MCF 10A (cell line): ENCODE measurements around the gene MED13. TPM values are rescaled to one million over a fixed set of nuclear protein-coding genes. Genes with fewer than 3 reads are reported as not detected.
A peak's percentile ranks its signal among the peaks of the same experiment; 100 is the strongest.

Experiments used
- Bru-seq: library from RNA; stranded (reverse); fragments of 400-500 nt; gene quantifications from one replicate; lab custom pipeline; 2021; lab: Mats Ljungman, UMichigan
- BruChase-seq, 2 experiments: library from RNA; stranded (reverse); fragments of 400-500 nt; gene quantifications; one replicate each; lab custom pipeline; 2021; lab: Mats Ljungman, UMichigan
- BruUV-seq: library from RNA; stranded (reverse); fragments of 400-500 nt; replicated peaks from 2 replicates; lab custom pipeline; 2021; lab: Mats Ljungman, UMichigan
- CTCF ChIA-PET: fragments of 300-600 bp; sonication (Branson Sonifier 250); formaldehyde crosslinking; extraction: SDS; loops from one replicate; lab custom pipeline; 2021; ENCODE audit warnings: antibody characterized with exemption, inconsistent platforms; lab: Yijun Ruan, JAX
- POLR2A ChIA-PET: fragments of 300-600, 350-650 bp; sonication (Branson Sonifier 250); formaldehyde crosslinking; extraction: SDS; loops from one replicate; lab custom pipeline; 2020; ENCODE audit warnings: antibody characterized with exemption, inconsistent platforms; lab: Yijun Ruan, JAX
- DNase-seq: peaks from one replicate; pipeline ENCODE4 v3.0.0-alpha.2; 2018; ENCODE audit not compliant: unreplicated experiment
- H3K27ac Mint-ChIP-seq: one replicate; pipeline ENCODE4 v1.8.0; 2022; ENCODE audit warnings: mild to moderate bottlenecking, low read depth, mixed read lengths; ENCODE audit not compliant: unreplicated experiment
- H3K27me3 Mint-ChIP-seq: one replicate; pipeline ENCODE4 v1.8.0; 2022; ENCODE audit warnings: mixed read lengths; ENCODE audit not compliant: insufficient read depth, unreplicated experiment
- H3K36me3 Mint-ChIP-seq: one replicate; pipeline ENCODE4 v1.8.0; 2022; ENCODE audit warnings: mild to moderate bottlenecking, moderate library complexity, mixed read lengths; ENCODE audit not compliant: insufficient read depth, unreplicated experiment
- H3K4me1 Mint-ChIP-seq: one replicate; pipeline ENCODE4 v1.8.0; 2022; ENCODE audit warnings: mixed read lengths; ENCODE audit not compliant: insufficient read depth, unreplicated experiment
- H3K4me3 Mint-ChIP-seq: one replicate; pipeline ENCODE4 v1.8.0; 2022; ENCODE audit warnings: mild to moderate bottlenecking, moderate library complexity, mixed read lengths; ENCODE audit not compliant: unreplicated experiment
- H3K9me3 Mint-ChIP-seq: one replicate; pipeline ENCODE4 v1.8.0; 2022; ENCODE audit warnings: mixed read lengths; ENCODE audit not compliant: unreplicated experiment
- CTCF ChIP-seq: fragments of 200-600 bp; IDR thresholded peaks from one replicate; pipeline ENCODE4 v1.8.0; 2022; ENCODE audit warnings: antibody characterized with exemption, mild to moderate bottlenecking; ENCODE audit not compliant: unreplicated experiment
- intact Hi-C: fragments of 100-400 bp; cut with micrococcal nuclease; formaldehyde crosslinking; loops from 2 replicates; pipeline ENCODE4 v1.14.1; 2022
- long read RNA-seq: library from polyadenylated mRNA; stranded (forward); transcript quantifications from one replicate; pipeline ENCODE4 v2.0.0, GENCODE V29; 2022
- total RNA-seq: library from RNA; stranded (reverse); gene quantifications from 2 replicates; pipeline ENCODE4 v1.2.3, GENCODE V29; 2022

Gene MED13, protein sequence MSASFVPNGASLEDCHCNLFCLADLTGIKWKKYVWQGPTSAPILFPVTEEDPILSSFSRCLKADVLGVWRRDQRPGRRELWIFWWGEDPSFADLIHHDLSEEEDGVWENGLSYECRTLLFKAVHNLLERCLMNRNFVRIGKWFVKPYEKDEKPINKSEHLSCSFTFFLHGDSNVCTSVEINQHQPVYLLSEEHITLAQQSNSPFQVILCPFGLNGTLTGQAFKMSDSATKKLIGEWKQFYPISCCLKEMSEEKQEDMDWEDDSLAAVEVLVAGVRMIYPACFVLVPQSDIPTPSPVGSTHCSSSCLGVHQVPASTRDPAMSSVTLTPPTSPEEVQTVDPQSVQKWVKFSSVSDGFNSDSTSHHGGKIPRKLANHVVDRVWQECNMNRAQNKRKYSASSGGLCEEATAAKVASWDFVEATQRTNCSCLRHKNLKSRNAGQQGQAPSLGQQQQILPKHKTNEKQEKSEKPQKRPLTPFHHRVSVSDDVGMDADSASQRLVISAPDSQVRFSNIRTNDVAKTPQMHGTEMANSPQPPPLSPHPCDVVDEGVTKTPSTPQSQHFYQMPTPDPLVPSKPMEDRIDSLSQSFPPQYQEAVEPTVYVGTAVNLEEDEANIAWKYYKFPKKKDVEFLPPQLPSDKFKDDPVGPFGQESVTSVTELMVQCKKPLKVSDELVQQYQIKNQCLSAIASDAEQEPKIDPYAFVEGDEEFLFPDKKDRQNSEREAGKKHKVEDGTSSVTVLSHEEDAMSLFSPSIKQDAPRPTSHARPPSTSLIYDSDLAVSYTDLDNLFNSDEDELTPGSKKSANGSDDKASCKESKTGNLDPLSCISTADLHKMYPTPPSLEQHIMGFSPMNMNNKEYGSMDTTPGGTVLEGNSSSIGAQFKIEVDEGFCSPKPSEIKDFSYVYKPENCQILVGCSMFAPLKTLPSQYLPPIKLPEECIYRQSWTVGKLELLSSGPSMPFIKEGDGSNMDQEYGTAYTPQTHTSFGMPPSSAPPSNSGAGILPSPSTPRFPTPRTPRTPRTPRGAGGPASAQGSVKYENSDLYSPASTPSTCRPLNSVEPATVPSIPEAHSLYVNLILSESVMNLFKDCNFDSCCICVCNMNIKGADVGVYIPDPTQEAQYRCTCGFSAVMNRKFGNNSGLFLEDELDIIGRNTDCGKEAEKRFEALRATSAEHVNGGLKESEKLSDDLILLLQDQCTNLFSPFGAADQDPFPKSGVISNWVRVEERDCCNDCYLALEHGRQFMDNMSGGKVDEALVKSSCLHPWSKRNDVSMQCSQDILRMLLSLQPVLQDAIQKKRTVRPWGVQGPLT (N-terminal part only)
- total RNA-seq: 51.0 and 58.7 TPM in 2 replicates
- Bru-seq, nascent RNA: percentile 92 among the genes with signal in this experiment
- BruChase-seq, experiment 1, labeled RNA remaining after a 6-hour chase: percentile 93 among the genes with signal in this experiment
- BruChase-seq, experiment 2, labeled RNA remaining after a 2-hour chase: percentile 94 among the genes with signal in this experiment
- long read RNA-seq, partial matches to known transcripts: 3 of 23 reads
- long read RNA-seq, other reads (novel, unspliced or antisense): 20 of 23 reads

DNA sequence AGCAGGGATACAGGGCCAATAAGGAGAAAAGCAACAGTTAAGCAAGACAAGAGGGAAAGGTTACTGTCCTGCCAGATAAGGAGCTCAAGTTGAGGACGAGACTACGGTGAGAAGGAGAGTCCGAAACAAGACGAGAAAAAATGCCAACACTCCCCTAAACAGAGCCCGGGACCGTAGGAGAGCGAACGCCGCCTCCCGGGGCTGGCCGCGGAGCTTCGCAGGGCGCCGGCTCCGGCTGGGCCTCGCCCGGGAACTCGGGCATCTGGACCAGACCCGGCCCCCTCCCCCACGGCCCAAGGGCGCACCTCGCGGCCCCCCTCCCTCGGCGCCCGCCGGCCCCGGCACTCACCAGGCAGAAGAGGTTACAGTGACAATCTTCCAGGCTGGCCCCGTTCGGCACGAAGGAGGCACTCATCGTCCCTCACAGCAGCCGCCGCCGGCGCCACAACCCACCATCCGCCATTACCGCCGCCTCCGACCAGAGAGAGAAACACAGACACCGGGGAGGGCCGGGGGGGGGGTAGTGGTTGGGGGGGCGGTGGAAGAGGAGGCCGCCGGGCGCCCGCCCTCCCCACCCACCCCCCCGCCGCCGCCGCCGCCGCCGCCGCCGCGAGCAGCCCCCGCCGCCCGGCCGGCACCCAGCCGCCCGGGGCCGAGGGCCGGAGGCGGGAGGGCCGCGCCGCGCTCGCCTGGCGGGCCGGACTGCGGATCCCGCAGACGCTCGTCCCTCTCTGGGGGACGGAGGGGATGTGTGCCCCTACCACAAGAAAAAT, at the start of gene MED13:
TSS of gene MED13 (minus strand) at position 488 of the 773 bp plus-strand sequence. CDS start at position 415, 73 bp downstream.
- Mint-ChIP-seq H3K27me3 (no peaks in the 10 kb centered on the region), H3K4me1 (peaks cover 24% of the 10 kb centered on the region), H3K36me3 (peaks cover 13% of the 10 kb centered on the region), H3K4me3 (peak within 1 kb of the TSS; percentile 90), H3K9me3 (no peaks in the 10 kb centered on the region), H3K27ac (peak within 1 kb of the TSS; percentile 95)
- POLR2A ChIA-PET: interaction anchor here (0.6 to 2.0 kb wide), 10 partner anchors 12 to 202 kb away, joined by 3 to 12 read pairs (median 3); partner anchors contain the start of gene BRIP1
- BruUV-seq: no TSS peak
- CTCF ChIA-PET: interaction anchor here (0.5 to 1.6 kb wide), 4 partner anchors 11 to 1662 kb away, joined by 3 to 11 read pairs (median 4); no protein-coding TSS in a partner anchor
- no peak for TF ChIP-seq CTCF
- peak; percentile 49 for DNase-seq
- intact Hi-C loops: loop anchor here (5.0 kb wide), 2 partner anchors 112 to 653 kb away; no protein-coding TSS in a partner anchor

GRCh38 chr17:62112229-62112628, 47.2 kb upstream of the MED13 start:
- Mint-ChIP-seq H3K9me3 (no peaks in the 10 kb centered on the region), H3K27ac (no peak overlapping the region), H3K4me3 (no peak overlapping the region), H3K36me3 (no peaks in the 10 kb centered on the region), H3K4me1 (no peaks in the 10 kb centered on the region), H3K27me3 (no peaks in the 10 kb centered on the region)
- TF ChIP-seq CTCF: no peak
- POLR2A ChIA-PET: interaction anchor here (0.5 to 0.7 kb wide), 3 partner anchors 10 to 282 kb away, joined by 3 to 5 read pairs (median 3); no protein-coding TSS in a partner anchor
- CTCF ChIA-PET: interaction anchor here (0.6 to 0.9 kb wide), 4 partner anchors 15 to 211 kb away, joined by 3 to 5 read pairs (median 4); no protein-coding TSS in a partner anchor
- BruUV-seq: no TSS peak
- no peak for DNase-seq
- intact Hi-C loops: no loop called here

DNA sequence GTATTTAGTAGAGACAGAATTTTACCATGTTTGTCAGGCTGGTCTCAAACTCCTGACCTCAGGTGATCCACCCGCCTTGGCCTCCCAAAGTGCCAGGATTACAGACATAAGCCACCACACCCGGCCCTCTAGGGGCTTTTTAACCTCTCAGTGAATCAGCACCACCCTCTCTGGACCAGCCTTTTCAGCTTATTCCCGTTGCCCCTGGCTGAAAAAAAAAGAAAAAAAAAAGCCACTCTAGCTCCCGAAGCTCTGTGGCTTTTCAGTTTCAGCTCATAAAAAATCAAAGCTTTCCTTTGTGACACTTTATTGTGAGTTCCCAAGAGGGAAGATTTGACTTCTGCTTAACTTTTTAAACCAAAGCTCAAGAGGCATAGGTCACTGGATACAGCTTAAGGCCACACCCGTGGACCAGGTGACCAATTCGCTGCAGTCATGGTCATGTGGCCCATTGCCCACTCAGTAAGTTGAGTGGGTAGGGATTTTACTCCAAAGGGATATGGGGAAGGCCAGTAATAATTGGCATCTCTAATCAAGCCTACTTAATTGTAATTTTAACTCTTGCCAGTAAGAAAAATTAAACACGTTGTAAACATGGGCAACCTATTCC, 46.6 kb upstream of the MED13 start:
- no peak overlapping the region for H3K4me3 Mint-ChIP-seq
- TF ChIP-seq CTCF: no peak
- no peak overlapping the region for H3K27ac Mint-ChIP-seq
- intact Hi-C loops: no loop called here
- no peaks in the 10 kb centered on the region for H3K27me3 Mint-ChIP-seq
- H3K36me3 Mint-ChIP-seq: no peaks in the 10 kb centered on the region
- no TSS peak for BruUV-seq
- CTCF ChIA-PET: interaction anchor here (0.6 kb wide), 2 partner anchors 23 to 211 kb away, joined by 3 to 5 read pairs; no protein-coding TSS in a partner anchor
- H3K9me3 Mint-ChIP-seq: no peaks in the 10 kb centered on the region
- DNase-seq: no peak
- H3K4me1 Mint-ChIP-seq: no peaks in the 10 kb centered on the region
- POLR2A ChIA-PET: interaction anchor here (0.6 to 0.8 kb wide), 3 partner anchors 10 to 107 kb away, joined by 3 to 5 read pairs (median 3); no protein-coding TSS in a partner anchor
